GM12892 (cell line): ENCODE results near the gene CXCL5.

Experiments
- POLR2A ChIP-seq: IDR thresholded peaks from 2 replicates; pipeline ENCODE4 v1.6.1; 2011; ENCODE audit warnings: low read depth, low read length, control low read depth
- POLR2AphosphoS5 ChIP-seq: IDR thresholded peaks from 2 replicates; pipeline ENCODE4 v1.6.1; 2011; ENCODE audit warnings: low read depth, low read length, control low read depth
- TAF1 ChIP-seq: IDR thresholded peaks from 2 replicates; pipeline ENCODE4 v1.6.1; 2011; ENCODE audit warnings: low read depth, mild to moderate bottlenecking, control low read depth, low read length, borderline replicate concordance

DNA sequence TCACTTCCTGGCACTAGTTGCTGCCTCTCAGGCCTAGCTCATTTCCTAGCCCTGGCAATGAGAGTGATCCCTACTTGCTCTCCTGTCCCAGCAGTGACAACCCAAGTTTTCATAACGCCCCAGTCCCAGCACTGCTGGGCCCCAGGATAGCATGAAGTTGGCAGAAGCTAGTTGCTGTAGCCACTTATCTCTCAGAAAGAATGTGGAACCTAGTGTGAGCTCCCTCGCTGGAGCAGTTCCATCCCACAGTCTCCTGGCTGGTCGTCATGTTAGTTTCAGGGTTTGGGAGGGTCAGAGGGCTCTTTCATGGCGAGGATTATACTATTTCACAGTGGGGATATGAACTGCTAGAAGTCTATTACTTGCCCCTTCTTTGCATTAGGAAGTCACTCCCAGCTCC is 21.8 kb downstream of the CXCL5 start:
- TF ChIP-seq POLR2A: no peak
- no peak for TF ChIP-seq POLR2AphosphoS5
- no peak for TF ChIP-seq TAF1
